Panc1 (cell line): ENCODE results near the gene SEPTIN2. TPM values are rescaled to one million over a fixed set of nuclear protein-coding genes. Genes with fewer than 3 reads are reported as not detected.
A peak's percentile ranks its signal among the peaks of the same experiment; 100 is the strongest.

Experiments used
- ATAC-seq: fragments of 200-7000 bp; cut with Tn5 transposase; 2 replicates; pipeline ENCODE4 v1.9.1; 2020; ENCODE audit warnings: mild to moderate bottlenecking, moderate library complexity
- BruUV-seq: library from RNA; stranded (reverse); fragments of 400-500 nt; replicated peaks from 2 replicates; lab custom pipeline; 2021; lab: Mats Ljungman, UMichigan
- CTCF ChIA-PET: fragments of 300-600 bp; sonication (Branson Sonifier 250); formaldehyde crosslinking; loops from one replicate; lab custom pipeline; 2022; ENCODE audit warnings: antibody characterized with exemption; lab: Charles Lee
- POLR2A ChIA-PET: fragments of 300-600 bp; sonication (Branson Sonifier 250); formaldehyde crosslinking; loops from one replicate; lab custom pipeline; 2022; ENCODE audit warnings: antibody characterized with exemption; lab: Charles Lee
- DNase-seq: peaks from one replicate; pipeline ENCODE4 v3.0.0-alpha.2; 2010; ENCODE audit warnings: low read depth, low spot score
- H3K27ac ChIP-seq: 2 replicates; pipeline ENCODE4 v1.5.1; 2011; ENCODE audit warnings: mild to moderate bottlenecking, low read length, inconsistent platforms
- H3K27me3 ChIP-seq: fragments of 200-500 bp; sonication (Bioruptor generic); 2 replicates; pipeline ENCODE4 v1.6.0; 2014; ENCODE audit warnings: low read length, inconsistent platforms; ENCODE audit not compliant: control insufficient read depth, insufficient read depth
- H3K36me3 ChIP-seq: fragments of 200-500 bp; sonication (Bioruptor generic); 2 replicates; pipeline ENCODE4 v1.5.1; 2014; ENCODE audit warnings: inconsistent platforms, mild to moderate bottlenecking, low read length, moderate library complexity; ENCODE audit not compliant: control insufficient read depth, insufficient read depth
- H3K4me1 ChIP-seq: 2 replicates; pipeline ENCODE4 v1.5.1; 2011; ENCODE audit warnings: inconsistent platforms, mild to moderate bottlenecking, low read length, moderate library complexity; ENCODE audit not compliant: control insufficient read depth, insufficient read depth
- H3K4me3 ChIP-seq, 2 experiments: 2 replicates each; pipeline ENCODE4 v1.5.1; 2011 to 2012; ENCODE audit warnings: low read depth in 2 of 2, low read length in 2 of 2, mild to moderate bottlenecking in 2 of 2, inconsistent platforms in 1 of 2, moderate library complexity in 1 of 2
- H3K9me3 ChIP-seq: fragments of 200-500 bp; sonication (Bioruptor generic); 2 replicates; pipeline ENCODE4 v1.5.1; 2014; ENCODE audit warnings: low read depth, mild to moderate bottlenecking, inconsistent platforms, low read length, moderate library complexity; ENCODE audit not compliant: control insufficient read depth, insufficient read depth
- CTCF ChIP-seq: fragments of 450-650 bp; IDR thresholded peaks from 2 replicates; pipeline ENCODE4 v1.5.1; 2017; ENCODE audit warnings: mild to moderate bottlenecking
- POLR2AphosphoS5 ChIP-seq: IDR thresholded peaks from 2 replicates; pipeline ENCODE4 v1.6.1; 2012; ENCODE audit warnings: mild to moderate bottlenecking, low read depth, low read length, moderate library complexity
- REST ChIP-seq, 2 experiments: IDR thresholded peaks; 2 replicates each; pipeline ENCODE4 v1.6.1; 2011 to 2012; ENCODE audit warnings: low read depth in 2 of 2, control low read depth in 1 of 2, low read length in 1 of 2, mild to moderate bottlenecking in 1 of 2, moderate library complexity in 1 of 2; ENCODE audit not compliant: insufficient read depth in 1 of 2
- SIN3A ChIP-seq: IDR thresholded peaks from 2 replicates; pipeline ENCODE4 v1.6.1; 2012; ENCODE audit warnings: low read depth, mild to moderate bottlenecking, low read length, moderate library complexity, borderline replicate concordance; ENCODE audit not compliant: insufficient read depth
- TCF7L2 ChIP-seq: IDR thresholded peaks from 2 replicates; pipeline ENCODE4 v1.6.1; 2011; ENCODE audit warnings: mild to moderate bottlenecking, low read depth, low read length, inconsistent platforms
- in situ Hi-C: cut with HindIII; loops from 2 replicates; pipeline ENCODE4 v1.10.0; 2016; ENCODE audit warnings: low sequenced_read_pairs, low pct_unique_long_range_greater_than_20kb
- intact Hi-C: fragments of 100-400 bp; cut with micrococcal nuclease; formaldehyde crosslinking; loops from one replicate; pipeline ENCODE4 v1.10.0; 2022; ENCODE audit not compliant: unreplicated experiment
- total RNA-seq: library from RNA; stranded (reverse); gene quantifications from one replicate; pipeline ENCODE4 v1.2.1, GENCODE V29; 2021; ENCODE audit not compliant: unreplicated experiment

Gene SEPTIN2
- total RNA-seq, 1 experiment from 2014 or later, result 303 TPM

- Histone ChIP-seq H3K9me3 (no peaks in the 10 kb centered on the region), H3K27ac (peak overlapping the region; percentile 44), H3K4me3 (peak overlapping the region in 1 of 2 experiments; percentile 25; a peak in 2 of 4 replicates), H3K27me3 (no peaks in the 10 kb centered on the region), H3K4me1 (peaks cover 23% of the 10 kb centered on the region), H3K36me3 (no peaks in the 10 kb centered on the region)
- CTCF ChIA-PET, result interaction anchor here (0.6 kb wide), 1 partner anchor 213 kb away, joined by 3 read pairs; no protein-coding TSS in a partner anchor
- no peak for DNase-seq
- POLR2A ChIA-PET, result no interaction called here
- intact Hi-C loops (no loop called here), in situ Hi-C loops (no loop called here)
- peak; percentile 80 for ATAC-seq
- BruUV-seq, result no TSS peak
- TF ChIP-seq CTCF, result no peak
- no peak for TF ChIP-seq SIN3A
- no peak for TF ChIP-seq POLR2AphosphoS5
Measured at GRCh38 chr2:241363426-241363825, 47.7 kb downstream of the SEPTIN2 start.

- in situ Hi-C loops (no loop called here), intact Hi-C loops (no loop called here)
- ChIA-PET POLR2A (no interaction called here), CTCF (no interaction called here)
- DNase-seq (no peak), ATAC-seq (no peak)
- H3K27ac ChIP-seq, result no peak overlapping the region
- no peak overlapping the region for H3K4me3 ChIP-seq
- no peaks in the 10 kb centered on the region for H3K9me3 ChIP-seq
- BruUV-seq, result no TSS peak
- H3K36me3 ChIP-seq, result no peaks in the 10 kb centered on the region
- H3K4me1 ChIP-seq, result peaks cover 16% of the 10 kb centered on the region
- no peaks in the 10 kb centered on the region for H3K27me3 ChIP-seq
- TF ChIP-seq SIN3A (no peak), CTCF (no peak), POLR2AphosphoS5 (no peak), REST (IDR thresholded peaks at IDR 0.05; ENCODE audit: insufficient read depth in 1 of 2, low read depth in 2 of 2, low read length in 1 of 2) (no peak), TCF7L2 (no peak)
Measured at GRCh38 chr2:241364781-241365180, 49.1 kb downstream of the SEPTIN2 start.
